H1 (cell line): ENCODE results near the gene SPDYE6. TPM values are rescaled to one million over a fixed set of nuclear protein-coding genes. Genes with fewer than 3 reads are reported as not detected.

ENCODE experiments used
- CTCF ChIP-seq, 3 experiments: IDR thresholded peaks; 1 replicate in 2 of 3; 2 replicates in 1 of 3; pipeline versions ENCODE4 v1.5.1 to v1.6.1; 2011; ENCODE audit warnings: low read length in 3 of 3, mild to moderate bottlenecking in 3 of 3, inconsistent platforms in 2 of 3, low read depth in 1 of 3, moderate library complexity in 1 of 3; ENCODE audit not compliant: insufficient read depth in 1 of 3; ENCODE audit errors: control extremely low read depth in 1 of 3
- NANOG ChIP-seq: IDR thresholded peaks from 2 replicates; pipeline ENCODE4 v1.6.1; 2011; ENCODE audit warnings: low read length, low read depth, mild to moderate bottlenecking, inconsistent platforms; ENCODE audit not compliant: insufficient read depth, poor library complexity, severe bottlenecking
- PHF8 ChIP-seq: fragments of 200-600 bp; sonication (generic); conservative IDR thresholded peaks from 2 replicates; pipeline ENCODE4 v1.7.1; 2012; ENCODE audit warnings: low read depth, mild to moderate bottlenecking, inconsistent platforms, low read length, moderate library complexity
- polyA plus RNA-seq, 7 experiments: library from polyadenylated mRNA; depleted of rRNA in 3 of 7; stranded (reverse) in 5 of 7; unstranded in 2 of 7; fragments of >200 nt in 5 of 7; fragments of 200-250 nt in 2 of 7; gene quantifications; 1 replicate in 5 of 7; 2 replicates in 1 of 7; 4 replicates in 1 of 7; pipeline versions ENCODE4 v1.2.1 to v1.2.3, GENCODE V29; 2011 to 2013; ENCODE audit warnings: missing spikeins in 2 of 7, mixed read lengths in 2 of 7
- total RNA-seq: library from RNA; stranded (reverse); fragmentation: NEBNext Ultra II Directional; extraction: Animal tissue kit (Norgen Biotek cat#: 25700); gene quantifications from 2 replicates; pipeline ENCODE4 v1.2.1, GENCODE V29; 2021

Gene SPDYE6
- total and polyA plus RNA-seq, 2 of the 8 experiments (the other 6 are each of a cell fraction or from before 2014, with no cell fraction given): not detected

GRCh38 chr7:102296514-102296913, 59.7 kb downstream of the SPDYE6 start (continued):
- TF ChIP-seq CTCF (IDR thresholded peaks at IDR 0.05; ENCODE audit: control extremely low read depth in 1 of 3, insufficient read depth in 1 of 3, low read depth in 1 of 3, low read length in 3 of 3): no peak
- no peak for TF ChIP-seq NANOG
- TF ChIP-seq PHF8: no peak
